A549 treated with ZK216348 at 1 μM for 4 hours (cell line): ENCODE measurements around the gene CD1D. TPM values are rescaled to one million over a fixed set of nuclear protein-coding genes. Genes with fewer than 3 reads are reported as not detected.

Experiments
- total RNA-seq: library from RNA; stranded (reverse); fragments of 200-300 nt; extraction: Qiagen RNA extraction; gene quantifications from 5 replicates; pipeline ENCODE4 v1.2.3, GENCODE V29; 2022; ENCODE audit warnings: low read depth

Gene CD1D
- total RNA-seq: 0.06 to 0.14 TPM in 2 of 5 replicates, not detected in the others

DNA sequence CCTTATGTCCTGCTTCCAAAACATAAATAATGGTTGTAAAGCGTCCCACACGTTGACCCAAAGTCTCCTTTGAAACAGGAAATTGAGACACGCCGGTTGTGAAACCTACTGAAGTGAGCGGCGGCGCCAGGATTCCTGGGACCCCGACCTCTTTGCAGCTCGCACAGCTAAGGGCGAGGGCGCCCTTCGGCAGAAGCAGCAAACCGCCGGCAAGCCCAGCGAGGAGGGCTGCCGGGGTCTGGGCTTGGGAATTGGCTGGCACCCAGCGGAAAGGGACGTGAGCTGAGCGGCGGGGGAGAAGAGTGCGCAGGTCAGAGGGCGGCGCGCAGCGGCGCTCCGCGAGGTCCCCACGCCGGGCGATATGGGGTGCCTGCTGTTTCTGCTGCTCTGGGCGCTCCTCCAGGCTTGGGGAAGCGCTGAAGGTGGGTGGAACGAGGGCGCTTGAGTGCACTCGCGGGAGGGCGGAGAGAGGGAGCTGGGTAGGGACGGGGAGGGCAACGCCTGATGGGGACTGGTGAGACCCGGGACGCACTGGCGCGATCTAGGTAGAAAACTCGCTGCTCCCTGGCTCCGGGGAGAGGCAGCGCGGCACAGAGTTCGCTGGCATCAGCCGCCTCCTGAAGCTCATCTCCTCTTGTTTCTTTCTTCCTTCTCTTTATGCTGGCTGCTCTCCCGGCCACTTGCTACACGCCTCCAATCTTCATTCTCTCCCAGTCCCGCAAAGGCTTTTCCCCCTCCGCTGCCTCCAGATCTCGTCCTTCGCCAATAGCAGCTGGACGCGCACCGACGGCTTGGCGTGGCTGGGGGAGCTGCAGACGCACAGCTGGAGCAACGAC lies at the start of gene CD1D:
Gene CD1D (plus strand): TSS at position 155 of the 836 bp plus-strand sequence. CDS start 207 bp downstream, at position 362.

Other genes with a start within 250 kb of the CD1D start
- gene KIRREL1, start 187.2 kb upstream of the CD1D start, total RNA-seq: 21.6 to 32.5 TPM (median 29.7 TPM) in 5 replicates
- gene CD1A, start 73.5 kb downstream of the CD1D start, total RNA-seq: not detected in 5 replicates
- gene CD1C, start 109.0 kb downstream of the CD1D start, total RNA-seq: not detected in 5 replicates
- gene CD1B, start 150.6 kb downstream of the CD1D start, total RNA-seq: not detected in 5 replicates
- gene CD1E, start 173.0 kb downstream of the CD1D start, total RNA-seq: not detected in 5 replicates
- not detected in 5 replicates for gene OR10T2, start 218.6 kb downstream of the CD1D start, total RNA-seq
- gene OR10K2, start 245.3 kb downstream of the CD1D start, total RNA-seq: not detected in 5 replicates